HL-60 (cell line): ENCODE results near the gene COL6A3.

ENCODE experiments used
- GABPA ChIP-seq: IDR thresholded peaks from 2 replicates; pipeline ENCODE4 v1.6.1; 2012; ENCODE audit warnings: low read depth
- POLR2AphosphoS5 ChIP-seq: IDR thresholded peaks from 2 replicates; pipeline ENCODE4 v1.6.1; 2012; ENCODE audit warnings: low read depth

- no peak for TF ChIP-seq POLR2AphosphoS5
- TF ChIP-seq GABPA = no peak
Observed at GRCh38 chr2:237350070-237350469, 63.9 kb downstream of the COL6A3 start.
